ENCODE data around the gene AGPAT3. TPM values are rescaled to one million over a fixed set of nuclear protein-coding genes. Genes with fewer than 3 reads are reported as not detected.

AGPAT3 gene
- total RNA-seq, 1 donor from 2014 or later = 57.7 TPM

DNA sequence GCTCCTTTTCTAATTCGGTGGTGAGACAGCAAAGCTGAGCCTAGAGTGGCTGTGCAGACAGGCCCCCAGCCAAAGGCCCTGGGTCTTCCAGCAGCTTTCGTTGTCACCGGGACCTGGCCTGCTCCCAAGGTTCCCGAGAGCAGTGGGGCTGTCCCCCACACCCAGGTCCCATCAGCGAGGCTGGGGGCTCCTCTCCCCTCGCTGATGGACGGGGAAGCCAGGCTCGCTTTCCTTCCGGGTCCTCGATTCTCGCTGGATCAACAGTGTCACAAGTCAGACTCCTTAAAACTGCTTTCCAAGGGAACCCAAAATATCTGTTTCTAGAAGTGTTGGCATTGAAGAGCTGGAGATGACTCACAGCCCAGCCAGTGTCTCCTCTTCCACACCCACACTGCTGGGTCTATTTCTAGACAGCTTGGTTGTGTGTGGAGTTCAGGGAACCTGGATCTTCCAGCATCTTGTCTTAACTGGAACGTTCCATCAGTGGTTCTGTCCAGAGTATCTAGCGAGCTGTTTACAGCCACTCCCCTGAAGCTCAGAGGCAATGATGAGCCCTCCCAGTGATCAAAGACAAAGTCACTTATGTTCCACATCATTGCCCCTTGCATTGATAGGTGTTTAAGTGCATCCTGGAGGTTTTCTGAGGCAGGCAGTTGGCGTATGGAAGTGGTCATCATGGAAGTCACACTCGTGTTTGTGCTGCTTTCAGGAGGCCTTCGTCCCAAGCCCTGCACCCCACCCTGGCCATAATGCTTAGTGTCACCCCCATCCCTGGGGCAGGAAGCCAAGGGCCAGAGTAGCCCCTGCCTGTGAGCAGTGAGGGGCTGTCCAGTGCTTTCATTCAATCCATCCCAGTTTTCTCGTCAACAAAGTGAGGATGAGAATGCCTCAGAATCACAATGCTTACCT lies 40.4 kb upstream of the AGPAT3 start:
- CTCF ChIA-PET = no interaction called here
- POLR2A ChIA-PET = interaction anchor here (1.4 kb wide), 1 partner anchor 18 kb away, joined by 4 read pairs; no protein-coding TSS in a partner anchor
- peaks cover 3% of the 10 kb centered on the region for H3K27me3 Mint-ChIP-seq
- H3K4me3 Mint-ChIP-seq = no peak overlapping the region
- no peaks in the 10 kb centered on the region for H3K4me1 Mint-ChIP-seq
- intact Hi-C loops (cut with micrococcal nuclease) = no loop called here
- no peak overlapping the region for H3K27ac Mint-ChIP-seq
- DNase-seq = no peak
- TF ChIP-seq, protein P1, sequence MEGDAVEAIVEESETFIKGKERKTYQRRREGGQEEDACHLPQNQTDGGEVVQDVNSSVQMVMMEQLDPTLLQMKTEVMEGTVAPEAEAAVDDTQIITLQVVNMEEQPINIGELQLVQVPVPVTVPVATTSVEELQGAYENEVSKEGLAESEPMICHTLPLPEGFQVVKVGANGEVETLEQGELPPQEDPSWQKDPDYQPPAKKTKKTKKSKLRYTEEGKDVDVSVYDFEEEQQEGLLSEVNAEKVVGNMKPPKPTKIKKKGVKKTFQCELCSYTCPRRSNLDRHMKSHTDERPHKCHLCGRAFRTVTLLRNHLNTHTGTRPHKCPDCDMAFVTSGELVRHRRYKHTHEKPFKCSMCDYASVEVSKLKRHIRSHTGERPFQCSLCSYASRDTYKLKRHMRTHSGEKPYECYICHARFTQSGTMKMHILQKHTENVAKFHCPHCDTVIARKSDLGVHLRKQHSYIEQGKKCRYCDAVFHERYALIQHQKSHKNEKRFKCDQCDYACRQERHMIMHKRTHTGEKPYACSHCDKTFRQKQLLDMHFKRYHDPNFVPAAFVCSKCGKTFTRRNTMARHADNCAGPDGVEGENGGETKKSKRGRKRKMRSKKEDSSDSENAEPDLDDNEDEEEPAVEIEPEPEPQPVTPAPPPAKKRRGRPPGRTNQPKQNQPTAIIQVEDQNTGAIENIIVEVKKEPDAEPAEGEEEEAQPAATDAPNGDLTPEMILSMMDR (IDR thresholded peaks at IDR 0.05) = no peak
- H3K36me3 Mint-ChIP-seq (ENCODE audit: low read depth) = no peaks in the 10 kb centered on the region
- H3K9me3 Mint-ChIP-seq = no peaks in the 10 kb centered on the region
- no peak for ATAC-seq (ENCODE audit: low read depth)

DNA sequence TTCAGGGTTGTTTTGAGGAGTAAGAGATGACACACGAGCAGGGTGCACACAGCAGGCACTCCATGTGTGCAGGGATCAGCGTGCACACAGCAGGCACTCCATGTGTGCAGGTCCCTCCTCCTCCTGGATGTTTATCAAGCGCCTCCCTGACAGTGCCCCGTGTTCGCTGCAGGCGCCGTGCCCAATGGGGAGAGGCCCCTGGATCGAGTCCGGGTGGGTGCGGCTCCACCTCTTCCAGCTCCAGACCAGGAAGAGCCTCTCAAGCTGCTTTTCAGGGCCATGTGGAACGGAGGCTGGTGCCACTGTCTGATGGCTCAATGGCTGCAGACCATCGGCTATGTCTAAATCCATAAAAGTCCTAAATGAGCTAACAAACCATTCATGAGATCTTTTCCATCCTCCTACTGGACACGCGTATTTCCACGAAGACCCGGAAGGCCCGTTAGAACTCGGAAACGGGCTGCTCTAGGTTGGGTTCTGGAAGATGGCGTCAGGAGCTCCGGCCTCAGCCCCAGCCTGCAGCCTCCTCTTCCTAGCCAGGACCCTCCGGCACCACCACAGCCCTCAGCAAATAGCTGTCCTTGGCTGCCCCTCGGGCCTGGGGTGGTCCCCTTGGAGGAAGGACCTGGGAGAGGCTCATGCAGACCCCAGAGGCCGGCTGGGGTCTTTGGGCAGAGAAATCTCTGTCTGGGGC lies 39.6 kb upstream of the AGPAT3 start:
- Mint-ChIP-seq H3K36me3 (ENCODE audit: low read depth) (no peaks in the 10 kb centered on the region), H3K27me3 (peaks cover 4% of the 10 kb centered on the region), H3K4me1 (no peaks in the 10 kb centered on the region), H3K27ac (no peak overlapping the region), H3K4me3 (no peak overlapping the region), H3K9me3 (no peaks in the 10 kb centered on the region)
- ATAC-seq (ENCODE audit: low read depth) (no peak), DNase-seq (no peak)
- ChIA-PET POLR2A (no interaction called here), CTCF (interaction anchor here (0.8 kb wide), 1 partner anchor 151 kb away, joined by 3 read pairs; no protein-coding TSS in a partner anchor)
- intact Hi-C loops (cut with micrococcal nuclease) = no loop called here
- TF ChIP-seq, protein P1 (IDR thresholded peaks at IDR 0.05) = no peak

DNA sequence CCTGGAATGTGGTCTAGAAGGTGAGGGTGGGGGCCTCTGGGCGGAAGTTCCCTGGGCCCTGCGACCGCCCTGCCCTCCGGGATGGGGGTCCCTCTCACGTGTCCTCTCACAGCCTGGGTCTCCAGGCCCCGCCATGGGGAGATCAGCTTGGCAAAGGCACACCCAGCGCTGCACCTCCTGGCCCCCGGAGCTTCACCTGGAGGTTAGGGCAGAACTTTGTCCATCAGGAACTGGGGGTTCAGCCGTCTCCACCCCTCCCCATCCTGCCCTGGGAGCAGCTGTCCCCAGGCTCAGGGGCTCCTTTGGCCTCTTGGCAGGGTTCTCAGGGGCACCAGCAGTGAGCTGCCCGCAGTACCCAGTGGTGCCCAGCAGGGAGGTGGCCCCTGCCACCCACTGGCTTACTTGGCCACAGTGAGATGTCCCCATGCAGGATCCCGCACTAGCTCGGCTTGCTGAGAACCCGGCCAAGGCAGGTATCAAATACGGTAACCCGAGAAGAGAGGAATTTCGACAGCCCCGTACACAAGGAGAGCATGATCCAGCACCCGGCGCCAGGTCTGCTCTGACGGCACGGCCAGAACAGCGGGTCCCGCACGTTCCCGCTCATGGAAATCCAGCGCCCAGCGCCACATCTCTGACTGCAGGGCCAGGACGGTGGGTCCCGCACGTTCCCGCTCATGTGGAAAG lies 38.9 kb upstream of the AGPAT3 start:
- DNase-seq (no peak), ATAC-seq (ENCODE audit: low read depth) (no peak)
- Mint-ChIP-seq H3K4me3 (no peak overlapping the region), H3K27ac (no peak overlapping the region), H3K27me3 (peaks cover 7% of the 10 kb centered on the region), H3K4me1 (no peaks in the 10 kb centered on the region), H3K36me3 (ENCODE audit: low read depth) (no peaks in the 10 kb centered on the region), H3K9me3 (no peaks in the 10 kb centered on the region)
- intact Hi-C loops (cut with micrococcal nuclease) = no loop called here
- TF ChIP-seq, protein P1 (IDR thresholded peaks at IDR 0.05) = no peak
- ChIA-PET POLR2A (no interaction called here), CTCF (interaction anchor here (0.8 kb wide), 1 partner anchor 150 kb away, joined by 3 read pairs; no protein-coding TSS in a partner anchor)

DNA sequence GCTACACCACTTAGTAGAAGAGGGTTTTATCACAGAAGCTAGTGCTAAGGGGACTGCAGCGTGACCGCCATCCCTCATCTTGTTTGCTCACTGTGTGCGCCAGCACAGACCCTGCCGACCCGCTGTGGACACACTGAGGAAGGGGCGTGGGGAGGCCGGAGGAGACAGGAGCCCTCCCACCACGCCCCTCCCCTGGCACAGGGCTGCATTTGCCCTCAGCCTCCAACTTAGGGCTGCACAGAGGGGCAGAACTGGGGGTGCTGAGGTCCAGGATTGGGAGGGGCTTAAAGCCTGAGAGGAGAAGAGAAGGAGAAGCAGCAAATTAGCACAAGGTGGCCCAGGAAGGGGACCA lies 38.4 kb upstream of the AGPAT3 start:
- DNase-seq (no peak), ATAC-seq (ENCODE audit: low read depth) (no peak)
- ChIA-PET CTCF (no interaction called here), POLR2A (no interaction called here)
- intact Hi-C loops (cut with micrococcal nuclease) = no loop called here
- Mint-ChIP-seq H3K4me3 (no peak overlapping the region), H3K9me3 (no peaks in the 10 kb centered on the region), H3K27me3 (peaks cover 7% of the 10 kb centered on the region), H3K27ac (no peak overlapping the region), H3K36me3 (ENCODE audit: low read depth) (no peaks in the 10 kb centered on the region), H3K4me1 (no peaks in the 10 kb centered on the region)
- TF ChIP-seq, protein P1 (IDR thresholded peaks at IDR 0.05) = no peak

Data from activated B cell treated with CpG ODN at 0.5 μM for 24 hours (primary cell).